HG03439 (cell line): ENCODE results near the gene DEFB123.

ENCODE experiments used
- ATAC-seq: cut with Tn5 transposase; IDR thresholded peaks from one replicate; pipeline ENCODE4 v1.9.1; 2021; ENCODE audit warnings: mild to moderate bottlenecking, moderate library complexity; ENCODE audit not compliant: unreplicated experiment

DEFB123 gene

GRCh38 chr20:31473331-31474096, 33.1 kb downstream of the DEFB123 start:
- no peak for ATAC-seq

- no peak for ATAC-seq
These were observed 33.6 kb downstream of the DEFB123 start for GRCh38 chr20:31474097-31474436.

GRCh38 chr20:31474758-31475427, 34.5 kb downstream of the DEFB123 start, which contains the start of the genes DEFB124 and REM1:
Gene DEFB124 (minus strand): TSS chr20:31475127. CDS start chr20:31473013, 2,114 bp downstream.
Gene REM1 (plus strand): TSS chr20:31475288. CDS start chr20:31476446, 1,158 bp downstream.
- no peak for ATAC-seq

- ATAC-seq: no peak
These were observed 35.3 kb downstream of the DEFB123 start for GRCh38 chr20:31475472-31476293.

- no peak for ATAC-seq
These were observed 35.8 kb downstream of the DEFB123 start for GRCh38 chr20:31476294-31476585.

GRCh38 chr20:31476643-31477215, 36.3 kb downstream of the DEFB123 start:
- no peak for ATAC-seq

GRCh38 chr20:31484001-31484400, 43.6 kb downstream of the DEFB123 start:
- ATAC-seq: no peak

- ATAC-seq: no peak
These were observed 45.3 kb downstream of the DEFB123 start for GRCh38 chr20:31485450-31486339.

- ATAC-seq: no peak
These were observed 47.7 kb downstream of the DEFB123 start for GRCh38 chr20:31488115-31488514.

- no peak for ATAC-seq
These were observed 48.7 kb downstream of the DEFB123 start for GRCh38 chr20:31489152-31489551.

- ATAC-seq: no peak
These were observed 50.3 kb downstream of the DEFB123 start for GRCh38 chr20:31490752-31491151.

GRCh38 chr20:31494131-31494530, 53.7 kb downstream of the DEFB123 start:
- ATAC-seq: no peak

- no peak for ATAC-seq
These were observed 56.4 kb downstream of the DEFB123 start for GRCh38 chr20:31496761-31497295.

GRCh38 chr20:31497838-31498540, 57.6 kb downstream of the DEFB123 start:
- no peak for ATAC-seq
